ENCODE results near the gene KATNAL1. TPM values are rescaled to one million over a fixed set of nuclear protein-coding genes. Genes with fewer than 3 reads are reported as not detected.
"Not testable (repeated sequence)": the region's sequence is repeated elsewhere in the genome, so short reads cannot be mapped to it uniquely, and the experiment has no call there.

The KATNAL1 gene
- polyA plus RNA-seq, 12 donors, result 9.7 to 16.1 (median 14.2) TPM; not detected in 1

GRCh38 chr13:30224732-30225131 lies 82.6 kb downstream of the KATNAL1 start:
- no peak for DNase-seq

DNA sequence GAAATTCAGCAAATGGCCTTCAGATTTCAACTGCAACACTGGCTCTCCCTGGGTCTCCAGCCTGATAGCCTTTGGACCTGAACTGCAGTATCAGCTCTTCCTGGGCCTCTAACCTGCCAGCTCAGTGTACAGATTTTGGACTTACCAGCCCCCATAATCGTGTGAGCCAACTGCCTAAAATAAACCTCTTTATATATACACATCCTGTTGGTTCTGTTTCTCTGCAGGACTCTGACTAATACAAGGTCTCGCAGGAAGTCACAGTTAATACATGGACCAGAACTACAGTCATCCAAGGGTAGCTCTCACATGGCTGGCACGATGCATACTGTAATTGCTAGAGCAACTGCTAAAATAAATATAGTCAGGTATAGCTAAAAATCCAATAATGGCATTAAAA lies 85.1 kb downstream of the KATNAL1 start:
- DNase-seq, result no peak

DNA sequence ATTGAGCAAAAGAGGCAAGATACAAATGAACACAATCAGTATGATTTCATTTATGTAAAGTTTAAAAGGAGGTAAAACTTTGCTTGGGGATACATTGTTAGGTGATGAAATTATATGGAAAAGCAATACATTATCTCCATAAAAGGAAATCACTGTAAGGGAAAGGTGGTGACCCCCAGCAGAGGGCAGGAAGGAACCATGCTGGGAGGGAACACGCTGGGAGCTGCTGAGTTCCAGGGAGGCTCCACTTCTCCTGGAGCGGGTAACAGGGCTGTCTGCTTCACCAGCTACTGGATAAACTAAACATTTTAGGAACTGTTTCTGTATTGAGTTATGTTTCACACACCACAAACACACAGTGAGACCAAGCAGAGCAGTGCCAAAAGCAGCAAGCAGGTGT lies 91.2 kb downstream of the KATNAL1 start:
- no peak for DNase-seq

GRCh38 chr13:30212256-30212655 lies 95.1 kb downstream of the KATNAL1 start:
- no peak for DNase-seq

DNA sequence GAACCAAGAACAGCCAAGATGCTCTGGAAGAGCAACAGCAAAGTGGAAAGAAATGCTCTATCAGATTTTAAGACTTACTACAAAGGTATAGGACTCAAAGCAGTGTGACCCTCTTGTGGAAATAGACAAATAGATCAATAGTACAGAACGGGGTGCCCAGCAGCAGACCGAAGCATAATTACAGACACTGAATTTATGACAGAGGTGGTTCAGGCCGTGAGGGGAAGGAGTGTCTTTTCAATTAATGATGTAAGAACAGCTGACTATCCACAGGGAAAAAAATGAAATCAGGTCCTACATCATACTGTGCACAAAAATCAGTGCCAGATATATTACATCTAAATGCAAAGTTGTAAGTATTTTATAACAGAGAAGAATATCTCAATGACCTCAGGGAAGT lies 95.6 kb downstream of the KATNAL1 start:
- DNase-seq, result no peak

- no peak for DNase-seq
Measured at GRCh38 chr13:30204564-30204963, 102.8 kb downstream of the KATNAL1 start.

DNA sequence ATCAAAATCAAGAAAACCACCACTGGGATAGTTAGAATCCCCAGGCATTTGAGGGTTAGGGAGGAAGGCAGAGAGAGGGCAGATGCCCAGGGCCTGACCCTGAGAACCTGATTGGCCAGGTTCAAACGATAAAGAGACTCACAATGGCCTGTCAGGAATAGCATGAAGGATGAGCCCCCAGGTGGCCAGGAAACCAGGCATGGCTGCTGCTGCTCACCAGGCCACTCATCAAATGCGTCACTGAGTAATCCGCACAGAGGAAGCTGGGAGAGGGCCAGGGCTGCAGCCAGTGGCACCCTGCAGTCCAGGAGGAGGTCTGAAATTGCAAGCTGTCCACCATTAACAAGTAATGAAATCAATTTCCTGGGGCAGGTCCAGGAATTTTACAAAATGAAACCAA lies 111.3 kb downstream of the KATNAL1 start:
- no peak for DNase-seq

- DNase-seq, result no peak
Measured at GRCh38 chr13:30194906-30195305, 112.4 kb downstream of the KATNAL1 start.

DNA sequence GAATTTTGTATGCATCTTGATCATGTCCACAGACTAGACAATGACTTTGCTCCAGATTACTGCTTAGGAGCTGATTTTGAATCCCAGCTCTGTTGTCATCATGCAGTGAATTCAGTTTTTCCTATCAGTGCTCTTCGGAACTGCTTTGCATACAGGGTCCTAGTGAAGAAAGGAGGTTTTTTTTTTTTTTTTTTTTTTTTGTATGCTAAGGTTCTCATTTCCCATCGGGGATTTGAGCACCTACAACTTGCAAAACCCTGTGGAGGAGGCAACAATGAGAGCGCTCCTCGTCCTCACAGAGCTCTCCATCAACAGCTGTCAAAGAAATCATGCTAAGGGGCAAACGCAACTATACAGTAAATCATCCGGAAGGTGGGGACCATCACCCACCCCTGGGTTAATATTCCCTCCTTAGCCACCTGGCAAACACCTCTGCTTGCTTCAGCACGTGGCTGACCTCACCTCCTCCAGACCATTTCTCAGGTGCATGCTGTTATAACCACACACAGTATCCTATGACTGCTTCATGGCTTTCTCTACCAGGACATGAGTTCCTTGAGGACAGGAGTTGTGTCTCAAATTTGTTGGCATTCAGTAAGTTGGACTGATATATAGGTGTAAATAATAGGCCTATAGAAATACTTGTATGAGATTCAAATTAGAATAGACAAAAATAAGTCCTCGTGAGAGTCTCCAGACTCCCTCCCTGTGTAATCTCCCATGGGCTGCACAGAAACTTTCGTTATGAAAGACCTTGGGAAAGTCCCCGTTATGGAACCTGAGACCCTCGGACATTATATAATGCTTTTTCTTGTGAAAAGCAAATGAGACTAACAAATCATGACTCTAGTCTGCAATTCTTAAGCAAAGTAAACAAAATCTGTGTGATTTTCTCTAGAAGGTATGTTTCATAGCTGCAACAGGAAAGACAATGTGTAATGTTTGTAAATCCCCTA lies 113.8 kb downstream of the KATNAL1 start:
- no peak for DNase-seq

DNA sequence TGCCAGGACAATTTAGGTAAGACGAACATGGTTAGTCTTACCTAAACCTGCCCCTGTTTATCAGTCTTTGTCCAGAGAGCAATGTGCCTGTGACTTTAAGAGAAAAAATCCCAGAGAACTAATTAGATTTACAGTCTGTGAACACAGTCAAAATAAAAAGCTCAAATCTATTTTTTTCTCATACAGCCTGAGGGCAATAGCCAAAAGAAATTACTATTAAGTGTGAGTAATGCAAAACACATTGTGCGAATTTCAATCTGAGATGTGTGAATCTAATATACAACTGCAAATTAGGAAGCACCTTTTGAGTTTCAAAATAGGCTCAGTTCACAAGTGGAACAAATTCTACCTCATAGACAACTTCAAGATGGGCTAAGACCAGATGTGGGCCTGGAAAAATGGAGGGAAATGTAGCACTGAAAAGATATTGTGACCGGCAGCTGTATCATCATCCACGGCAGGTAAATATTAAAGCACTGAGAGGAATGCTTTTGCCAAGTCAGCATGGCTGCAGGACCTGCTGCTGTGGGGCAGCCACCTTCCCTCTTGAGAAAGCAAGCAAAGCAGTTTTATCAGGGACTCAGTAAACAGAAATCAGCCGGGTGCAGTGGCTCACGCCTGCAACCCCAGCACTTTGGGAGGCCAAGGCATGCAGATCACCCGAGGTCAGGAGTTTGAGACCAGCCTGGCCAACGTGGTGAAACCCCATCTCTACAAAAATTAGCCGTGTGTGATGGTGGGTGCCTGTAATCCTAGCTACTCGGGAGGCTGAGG lies 114.8 kb downstream of the KATNAL1 start:
- DNase-seq, result no peak

DNA sequence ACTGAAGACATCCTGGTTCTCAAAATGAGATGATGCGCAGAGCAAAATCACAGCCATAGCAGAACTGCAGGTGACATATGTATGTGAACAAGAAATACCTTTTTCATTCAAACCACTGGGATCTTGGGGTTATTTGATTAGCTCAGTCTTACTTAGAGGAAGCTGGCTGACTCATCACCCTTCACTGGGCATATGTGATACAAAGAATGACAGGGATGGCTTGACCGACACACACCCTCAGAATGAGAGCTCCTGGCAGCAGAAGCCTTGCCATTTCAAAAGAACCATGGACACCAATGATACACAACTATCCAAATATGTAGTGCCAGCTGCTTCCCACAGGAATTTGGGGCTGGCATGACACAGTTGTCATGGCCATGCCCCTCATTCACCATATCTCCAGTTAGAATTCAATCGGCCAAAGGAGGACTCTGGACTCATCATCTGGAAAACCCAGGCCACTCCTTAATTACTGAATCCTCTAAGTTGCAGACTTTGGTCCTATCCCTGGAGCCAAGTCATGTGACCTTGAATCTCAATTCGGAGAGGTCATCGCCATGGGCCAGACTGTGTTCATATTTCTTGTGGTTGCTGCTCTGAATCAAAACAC lies 115.8 kb downstream of the KATNAL1 start:
- no peak for DNase-seq

DNA sequence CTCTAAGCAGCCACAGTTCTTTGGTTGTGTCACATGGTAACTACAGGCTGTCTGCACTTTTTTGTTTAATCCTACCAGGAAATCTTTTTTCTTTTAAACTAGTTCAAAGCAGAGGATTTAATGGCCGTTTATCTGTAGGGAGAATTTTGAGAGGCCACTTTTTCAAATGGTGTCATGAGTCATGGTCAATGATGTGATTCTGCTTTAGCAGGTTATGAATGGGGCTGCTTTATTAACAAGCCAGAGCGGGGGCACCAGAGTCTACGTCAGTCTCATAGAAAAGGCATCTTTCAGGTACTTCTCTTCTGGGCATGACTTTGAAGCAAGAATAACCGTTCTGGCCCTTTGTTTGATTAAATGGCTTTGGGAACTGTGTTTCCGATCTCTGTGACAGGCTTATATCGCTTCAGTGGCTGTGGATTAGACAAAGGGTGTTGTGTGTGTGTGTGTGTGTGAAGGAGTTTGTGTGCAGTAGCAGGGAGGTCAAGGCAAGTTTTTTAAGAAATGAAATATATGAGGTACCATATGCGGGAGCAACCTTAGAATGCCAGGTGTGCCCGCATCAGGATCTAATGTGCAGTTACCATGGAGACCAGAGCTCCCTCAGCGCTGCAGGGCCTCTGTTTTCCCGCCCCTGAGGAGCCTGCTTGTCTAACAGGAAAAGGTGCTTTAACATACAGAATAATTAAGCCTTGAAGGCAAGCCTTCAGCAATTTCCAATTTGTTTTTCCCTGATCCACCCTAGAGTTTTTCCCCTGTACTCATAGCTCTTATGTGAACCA lies 120.5 kb downstream of the KATNAL1 start:
- DNase-seq, result no peak

DNA sequence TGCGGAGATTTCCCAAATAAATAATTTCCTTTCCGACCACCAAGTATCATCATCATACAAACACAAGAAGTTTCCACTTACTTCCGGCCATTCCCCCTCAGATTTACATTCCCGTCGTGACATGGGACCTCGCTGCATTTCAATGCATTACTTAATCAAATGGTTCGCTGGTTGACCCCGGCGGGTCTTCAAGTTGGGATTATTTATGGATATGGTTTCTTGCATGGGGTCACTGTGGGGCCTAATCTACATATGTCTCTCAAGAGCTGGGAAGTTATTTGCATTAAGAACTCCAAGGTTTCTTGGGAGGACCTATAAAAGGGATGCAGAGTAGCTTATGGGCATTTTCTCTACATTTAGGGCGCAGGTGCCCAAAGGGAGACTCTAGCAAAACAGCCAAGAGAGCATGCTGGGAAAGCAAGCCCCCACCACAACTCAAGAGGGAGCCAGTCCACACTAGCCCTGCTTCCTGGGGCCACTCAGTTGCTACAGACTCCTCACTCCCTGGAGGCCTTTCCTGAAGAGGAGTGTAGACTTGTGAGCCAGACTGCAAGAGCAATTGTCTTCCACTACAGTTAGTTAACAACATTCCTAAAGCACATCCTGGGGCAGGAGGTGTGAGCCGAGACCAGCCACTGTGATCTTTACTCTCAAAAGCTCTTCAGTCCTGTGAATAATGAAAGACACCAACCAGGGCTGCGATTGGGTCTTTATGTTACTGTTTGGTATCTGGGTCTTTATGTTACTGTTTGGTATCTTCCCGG lies 125.3 kb downstream of the KATNAL1 start:
- DNase-seq, result no peak

GRCh38 chr13:30179597-30180276 lies 127.6 kb downstream of the KATNAL1 start:
- DNase-seq, result no peak

GRCh38 chr13:30178976-30179375 lies 128.4 kb downstream of the KATNAL1 start:
- DNase-seq, result no peak

GRCh38 chr13:30175166-30175565 lies 132.2 kb downstream of the KATNAL1 start:
- no peak for DNase-seq

DNA sequence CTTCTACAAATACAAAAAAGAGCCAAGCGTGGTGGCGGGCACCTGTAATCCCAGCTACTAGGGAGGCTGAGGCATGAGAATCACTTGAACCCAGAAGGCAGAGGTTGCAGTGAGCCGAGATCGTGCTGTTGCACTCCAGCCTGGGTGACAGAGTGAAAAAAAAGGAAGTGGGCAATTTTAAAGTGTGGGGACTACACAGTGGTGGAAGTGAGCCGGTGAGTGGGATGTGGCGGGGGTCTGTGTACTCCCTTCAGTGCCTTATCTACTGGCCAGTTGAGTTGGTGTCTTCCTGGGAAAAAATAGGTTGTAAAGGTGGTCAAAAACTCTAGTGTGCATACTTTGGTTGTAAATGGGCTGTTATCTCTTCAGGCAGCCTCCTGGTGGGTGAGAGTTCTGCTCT lies 133.1 kb downstream of the KATNAL1 start:
- DNase-seq, result not testable (repeated sequence)

- no peak for DNase-seq
Measured at GRCh38 chr13:30173303-30173610, 134.1 kb downstream of the KATNAL1 start.

DNA sequence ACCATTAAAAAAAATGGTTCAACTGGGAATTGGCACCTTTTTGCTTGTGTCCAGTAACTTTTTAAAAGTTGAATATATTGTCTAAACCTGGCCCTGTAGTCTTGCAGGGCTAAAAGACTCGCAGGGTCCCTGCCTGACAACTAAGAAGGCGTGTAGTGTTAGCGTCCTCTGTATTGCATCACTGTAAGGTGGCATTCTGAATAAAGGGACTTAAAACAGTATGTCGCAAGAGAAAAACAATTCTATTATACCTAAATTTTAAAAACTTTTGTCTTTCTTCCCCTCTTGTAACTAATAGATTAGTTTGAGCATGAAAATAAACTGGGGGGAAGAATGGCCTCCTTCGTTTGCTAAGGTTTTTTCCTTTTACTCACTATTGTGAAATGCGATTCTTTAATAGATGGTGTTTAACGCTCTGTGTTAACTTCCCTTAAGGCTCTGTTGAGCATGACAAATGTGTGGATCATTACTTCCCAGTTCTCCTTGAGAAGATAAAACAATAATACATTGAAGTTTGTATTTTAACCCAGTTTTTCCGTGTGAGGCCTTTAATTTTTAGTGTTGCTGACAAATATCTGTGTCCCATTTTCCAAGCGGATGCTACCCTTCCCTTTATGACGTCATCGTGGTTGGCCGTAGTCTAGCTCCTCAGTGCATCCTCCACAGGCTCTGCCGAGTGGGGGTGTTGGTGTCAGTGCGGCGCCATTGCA lies 134.6 kb downstream of the KATNAL1 start:
- DNase-seq, result no peak

DNA sequence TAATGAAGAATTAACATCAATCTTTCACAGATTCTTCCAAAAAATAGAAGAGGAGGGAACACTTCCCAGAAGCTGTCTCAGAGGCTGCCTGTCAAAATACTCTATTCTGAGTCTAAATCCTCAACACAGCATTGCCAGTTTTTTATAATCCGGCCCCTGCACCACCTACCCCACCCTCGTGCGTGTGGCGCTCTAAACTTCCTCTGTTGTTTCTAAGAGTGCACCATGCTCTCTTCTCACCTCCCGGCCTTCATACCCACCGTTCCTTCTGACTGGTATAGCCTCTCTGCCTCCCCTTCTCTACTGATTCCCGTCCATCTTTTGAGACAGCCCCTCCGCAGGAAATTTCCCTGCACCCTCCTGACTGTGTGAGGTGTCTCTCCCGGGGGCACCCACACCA lies 136.8 kb downstream of the KATNAL1 start:
- no peak for DNase-seq
